NB4 (cell line): ENCODE data around the gene GDI2.

Experiments used
- POLR2A ChIP-seq: IDR thresholded peaks from 2 replicates; pipeline ENCODE4 v1.6.1; 2011; ENCODE audit warnings: mild to moderate bottlenecking; ENCODE audit not compliant: insufficient read length; ENCODE audit errors: extremely low read depth
- TF ChIP-seq, protein P1 (sequence below): IDR thresholded peaks from one replicate; pipeline ENCODE4 v1.5.1; 2012; ENCODE audit warnings: low read depth, low read length

DNA sequence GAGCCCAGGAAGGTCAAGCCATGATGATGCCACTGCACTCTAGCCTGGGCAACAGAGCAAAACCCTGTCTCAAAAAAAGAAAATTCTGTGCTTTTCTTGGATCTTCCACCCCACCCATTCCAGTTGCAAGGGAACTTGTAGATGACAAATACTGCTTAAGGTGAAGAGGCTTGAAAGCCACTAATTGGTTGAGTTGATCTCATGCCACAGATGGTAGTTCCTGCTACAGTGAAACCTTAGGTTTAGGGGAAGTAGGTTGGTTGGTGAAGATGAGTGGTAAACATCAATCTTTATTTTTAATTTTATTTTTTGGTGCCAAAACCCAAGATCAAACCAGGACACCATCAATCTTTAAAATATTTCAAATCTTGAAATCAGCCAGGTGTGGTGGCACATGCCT lies 2.9 kb upstream of the GDI2 start:
- TF ChIP-seq, protein P1, sequence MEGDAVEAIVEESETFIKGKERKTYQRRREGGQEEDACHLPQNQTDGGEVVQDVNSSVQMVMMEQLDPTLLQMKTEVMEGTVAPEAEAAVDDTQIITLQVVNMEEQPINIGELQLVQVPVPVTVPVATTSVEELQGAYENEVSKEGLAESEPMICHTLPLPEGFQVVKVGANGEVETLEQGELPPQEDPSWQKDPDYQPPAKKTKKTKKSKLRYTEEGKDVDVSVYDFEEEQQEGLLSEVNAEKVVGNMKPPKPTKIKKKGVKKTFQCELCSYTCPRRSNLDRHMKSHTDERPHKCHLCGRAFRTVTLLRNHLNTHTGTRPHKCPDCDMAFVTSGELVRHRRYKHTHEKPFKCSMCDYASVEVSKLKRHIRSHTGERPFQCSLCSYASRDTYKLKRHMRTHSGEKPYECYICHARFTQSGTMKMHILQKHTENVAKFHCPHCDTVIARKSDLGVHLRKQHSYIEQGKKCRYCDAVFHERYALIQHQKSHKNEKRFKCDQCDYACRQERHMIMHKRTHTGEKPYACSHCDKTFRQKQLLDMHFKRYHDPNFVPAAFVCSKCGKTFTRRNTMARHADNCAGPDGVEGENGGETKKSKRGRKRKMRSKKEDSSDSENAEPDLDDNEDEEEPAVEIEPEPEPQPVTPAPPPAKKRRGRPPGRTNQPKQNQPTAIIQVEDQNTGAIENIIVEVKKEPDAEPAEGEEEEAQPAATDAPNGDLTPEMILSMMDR = no peak
- no peak for TF ChIP-seq POLR2A
